ENCODE data around the gene VILL. TPM values are rescaled to one million over a fixed set of nuclear protein-coding genes. Genes with fewer than 3 reads are reported as not detected.

VILL gene
- total RNA-seq, 2 donors from 2014 or later: 21.6 to 30.1 TPM

DNA sequence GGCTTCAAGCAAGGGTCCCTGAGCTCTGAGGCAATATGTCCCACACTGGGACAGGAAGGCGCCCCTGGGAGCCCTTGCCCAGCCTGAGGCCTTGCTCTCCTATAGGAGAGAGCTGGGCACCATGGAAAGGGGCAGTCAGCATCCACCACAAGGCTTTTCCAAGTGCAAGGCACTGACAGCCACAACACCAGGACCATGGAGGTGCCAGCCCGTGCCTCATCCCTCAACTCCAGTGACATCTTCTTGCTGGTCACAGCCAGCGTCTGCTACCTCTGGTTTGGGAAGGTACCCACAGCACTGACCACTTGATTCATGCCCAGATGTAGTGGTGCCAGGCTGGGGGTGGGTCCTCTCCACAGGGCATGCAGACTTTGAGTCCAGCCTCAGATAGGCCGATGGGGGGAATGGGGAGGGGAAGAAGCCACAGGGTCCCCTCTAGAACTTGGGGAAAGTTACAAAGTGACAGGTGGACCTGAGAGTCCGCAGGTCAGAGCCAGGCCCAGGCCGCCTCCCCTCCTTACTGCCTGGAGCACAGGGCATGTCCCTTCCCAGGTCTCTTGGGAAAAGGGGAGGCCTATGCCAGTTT, 11.8 kb downstream of the VILL start:
- Mint-ChIP-seq H3K4me3 (no peak overlapping the region), H3K27ac (peak overlapping the region; percentile 67), H3K27me3 (no peaks in the 10 kb centered on the region), H3K36me3 (ENCODE audit: low read depth) (no peaks in the 10 kb centered on the region), H3K4me1 (peaks cover 29% of the 10 kb centered on the region)
- DNase-seq: no peak
- no peaks in the 10 kb centered on the region for H3K9me3 ChIP-seq (ENCODE audit: control insufficient read depth, low read length, poor library complexity, severe bottlenecking)
- no peak for ATAC-seq

DNA sequence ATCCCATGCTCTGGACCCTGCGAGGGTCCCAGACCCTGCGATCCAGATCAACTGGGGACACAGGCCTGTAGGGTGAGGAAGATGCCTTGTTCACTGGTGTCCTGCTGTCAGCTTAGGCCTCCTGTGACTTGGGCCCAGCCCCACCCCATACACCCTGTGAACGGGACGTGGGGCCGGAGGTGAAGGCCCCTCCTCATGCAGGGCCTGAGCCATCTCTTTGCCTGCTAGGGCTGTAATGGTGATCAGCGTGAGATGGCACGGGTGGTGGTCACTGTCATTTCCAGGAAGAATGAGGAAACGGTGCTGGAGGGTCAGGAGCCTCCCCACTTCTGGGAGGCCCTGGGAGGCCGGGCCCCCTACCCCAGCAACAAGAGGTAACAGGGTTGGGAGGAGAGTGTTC, 12.4 kb downstream of the VILL start:
- Mint-ChIP-seq H3K27ac (peak overlapping the region; percentile 67), H3K4me1 (peaks cover 29% of the 10 kb centered on the region), H3K36me3 (ENCODE audit: low read depth) (no peaks in the 10 kb centered on the region), H3K27me3 (no peaks in the 10 kb centered on the region), H3K4me3 (no peak overlapping the region)
- no peak for ATAC-seq
- DNase-seq: no peak
- no peaks in the 10 kb centered on the region for H3K9me3 ChIP-seq (ENCODE audit: control insufficient read depth, low read length, poor library complexity, severe bottlenecking)

GRCh38 chr3:38003371-38003816, 12.8 kb downstream of the VILL start:
- Mint-ChIP-seq H3K27me3 (no peaks in the 10 kb centered on the region), H3K36me3 (ENCODE audit: low read depth) (no peaks in the 10 kb centered on the region), H3K27ac (peak overlapping the region; percentile 75), H3K4me3 (no peak overlapping the region), H3K4me1 (peaks cover 26% of the 10 kb centered on the region)
- no peaks in the 10 kb centered on the region for H3K9me3 ChIP-seq (ENCODE audit: control insufficient read depth, low read length, poor library complexity, severe bottlenecking)
- ATAC-seq: peak; percentile 57
- peak; percentile 27 to 60 (median 40) for DNase-seq

DNA sequence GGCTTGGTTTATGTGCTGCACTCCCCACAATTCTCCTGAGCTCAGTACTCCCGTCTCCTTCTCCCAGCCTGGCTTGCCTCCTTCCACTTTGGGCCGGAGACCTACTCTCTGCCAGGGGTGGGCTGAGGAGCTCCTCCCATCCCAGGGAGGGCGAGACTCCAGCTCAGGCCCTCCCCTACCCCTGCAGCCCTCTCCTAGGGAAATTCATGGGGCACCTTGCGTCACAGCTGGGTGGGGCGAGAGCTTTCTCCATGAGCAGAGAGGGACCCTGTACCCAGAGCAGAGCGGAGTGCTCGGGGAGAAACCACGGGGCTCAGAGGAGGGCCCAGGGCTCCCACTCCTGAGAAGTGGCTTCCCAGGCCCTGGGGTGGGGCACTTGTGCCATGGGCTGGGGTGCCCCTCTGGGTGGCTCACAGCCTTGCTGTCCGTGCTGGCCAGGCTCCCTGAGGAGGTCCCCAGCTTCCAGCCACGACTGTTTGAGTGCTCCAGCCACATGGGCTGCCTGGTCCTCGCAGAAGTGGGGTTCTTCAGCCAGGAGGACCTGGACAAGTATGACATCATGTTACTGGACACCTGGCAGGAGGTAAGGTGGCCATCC, 13.3 kb downstream of the VILL start:
- DNase-seq (no peak), ATAC-seq (no peak)
- H3K4me3 Mint-ChIP-seq: no peak overlapping the region
- H3K27ac Mint-ChIP-seq: peak overlapping the region; percentile 75
- peaks cover 25% of the 10 kb centered on the region for H3K4me1 Mint-ChIP-seq
- H3K27me3 Mint-ChIP-seq: no peaks in the 10 kb centered on the region
- H3K9me3 ChIP-seq (ENCODE audit: control insufficient read depth, low read length, poor library complexity, severe bottlenecking): no peaks in the 10 kb centered on the region
- no peaks in the 10 kb centered on the region for H3K36me3 Mint-ChIP-seq (ENCODE audit: low read depth)

DNA sequence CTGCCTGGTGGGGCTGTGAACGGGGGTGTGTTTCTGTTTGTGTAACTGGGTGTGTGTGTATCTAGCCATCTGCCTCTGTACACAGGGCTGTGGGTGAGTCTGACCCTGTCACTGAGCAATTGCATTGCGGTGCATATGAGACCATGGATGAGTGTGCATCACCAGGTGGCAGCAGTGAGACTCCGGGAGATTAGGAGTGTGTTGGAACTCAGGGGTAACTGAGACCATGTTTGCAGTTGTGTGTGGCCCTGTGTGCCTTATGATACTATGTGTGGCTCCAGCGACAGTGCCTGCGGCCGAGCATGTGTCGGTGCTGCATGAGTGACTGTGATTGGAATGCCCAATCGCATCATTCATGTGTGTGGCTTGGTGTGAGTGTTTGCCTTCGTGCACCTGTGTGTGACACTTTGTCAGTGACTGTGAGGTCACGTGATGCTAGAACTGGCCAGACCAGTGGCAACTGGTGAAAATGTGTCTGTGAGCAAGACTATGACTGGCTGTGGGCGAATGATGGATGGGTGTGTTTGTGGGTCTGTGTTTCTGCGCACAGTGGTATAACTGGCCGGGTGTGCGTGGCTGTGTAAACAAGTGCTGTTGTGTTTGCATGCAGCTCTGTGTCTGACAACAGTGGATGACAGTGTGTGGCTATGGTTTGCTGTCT, 14.0 kb downstream of the VILL start:
- H3K27me3 Mint-ChIP-seq: no peaks in the 10 kb centered on the region
- no peak overlapping the region for H3K4me3 Mint-ChIP-seq
- peaks cover 20% of the 10 kb centered on the region for H3K4me1 Mint-ChIP-seq
- DNase-seq (peak in 2 of 3 donors; percentile 25 to 54), ATAC-seq (peak; percentile 68)
- peak overlapping the region; percentile 75 for H3K27ac Mint-ChIP-seq
- no peaks in the 10 kb centered on the region for H3K9me3 ChIP-seq (ENCODE audit: control insufficient read depth, low read length, poor library complexity, severe bottlenecking)
- no peaks in the 10 kb centered on the region for H3K36me3 Mint-ChIP-seq (ENCODE audit: low read depth)

GRCh38 chr3:38005076-38006020, 14.8 kb downstream of the VILL start:
- Mint-ChIP-seq H3K27me3 (no peaks in the 10 kb centered on the region), H3K27ac (peak overlapping the region; percentile 75), H3K4me1 (peaks cover 16% of the 10 kb centered on the region), H3K4me3 (peak overlapping the region; percentile 36), H3K36me3 (ENCODE audit: low read depth) (no peaks in the 10 kb centered on the region)
- DNase-seq: no peak
- no peaks in the 10 kb centered on the region for H3K9me3 ChIP-seq (ENCODE audit: control insufficient read depth, low read length, poor library complexity, severe bottlenecking)
- ATAC-seq: no peak

DNA sequence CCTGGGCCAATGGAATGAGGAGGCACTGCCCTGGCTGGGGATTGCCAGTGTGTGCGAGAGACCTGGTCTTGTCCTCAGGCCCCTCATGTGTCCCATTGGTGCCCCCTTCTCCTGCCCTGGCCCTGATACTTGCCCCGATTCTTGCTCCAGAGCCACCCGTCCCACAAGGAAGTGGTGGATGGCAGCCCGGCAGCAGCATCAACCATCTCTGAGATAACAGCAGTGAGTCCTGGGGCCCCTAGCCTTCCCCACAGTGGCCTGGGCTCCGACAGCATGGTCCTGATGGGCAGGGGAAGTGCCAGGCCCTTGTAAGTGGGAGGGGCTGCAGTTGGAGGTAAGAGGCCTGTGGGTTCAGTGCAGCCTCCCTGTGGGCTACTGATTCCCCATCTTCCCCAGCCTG, 15.4 kb downstream of the VILL start:
- H3K4me1 Mint-ChIP-seq: peaks cover 14% of the 10 kb centered on the region
- no peak overlapping the region for H3K27ac Mint-ChIP-seq
- no peaks in the 10 kb centered on the region for H3K27me3 Mint-ChIP-seq
- H3K4me3 Mint-ChIP-seq: no peak overlapping the region
- ATAC-seq (no peak), DNase-seq (no peak)
- H3K9me3 ChIP-seq (ENCODE audit: control insufficient read depth, low read length, poor library complexity, severe bottlenecking): no peaks in the 10 kb centered on the region
- no peaks in the 10 kb centered on the region for H3K36me3 Mint-ChIP-seq (ENCODE audit: low read depth)

DNA sequence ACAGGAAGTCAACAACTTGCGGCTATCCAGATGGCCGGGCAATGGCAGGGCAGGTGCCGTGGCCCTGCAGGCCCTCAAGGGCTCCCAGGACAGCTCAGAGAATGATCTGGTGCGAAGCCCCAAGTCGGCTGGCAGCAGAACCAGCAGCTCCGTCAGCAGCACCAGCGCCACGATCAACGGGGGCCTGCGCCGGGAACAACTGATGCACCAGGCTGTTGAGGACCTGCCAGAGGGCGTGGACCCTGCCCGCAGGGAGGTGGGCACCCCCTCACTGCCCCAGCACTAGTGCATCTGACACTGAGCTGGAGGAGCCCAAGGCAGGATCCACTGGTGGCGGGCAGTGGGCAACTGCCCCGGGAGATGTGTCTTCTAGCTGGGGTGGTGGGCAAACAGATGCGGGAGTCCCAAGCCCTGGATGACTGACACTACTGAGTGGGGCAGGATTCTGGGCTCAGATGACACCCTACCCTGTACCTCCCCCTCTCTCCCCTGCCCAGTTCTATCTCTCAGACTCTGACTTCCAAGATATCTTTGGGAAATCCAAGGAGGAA, 15.9 kb downstream of the VILL start:
- no peak overlapping the region for H3K27ac Mint-ChIP-seq
- ATAC-seq: no peak
- H3K4me3 Mint-ChIP-seq: no peak overlapping the region
- H3K27me3 Mint-ChIP-seq: no peaks in the 10 kb centered on the region
- no peaks in the 10 kb centered on the region for H3K9me3 ChIP-seq (ENCODE audit: control insufficient read depth, low read length, poor library complexity, severe bottlenecking)
- H3K4me1 Mint-ChIP-seq: peaks cover 14% of the 10 kb centered on the region
- no peaks in the 10 kb centered on the region for H3K36me3 Mint-ChIP-seq (ENCODE audit: low read depth)
- no peak for DNase-seq

GRCh38 chr3:38007754-38008090, 17.1 kb downstream of the VILL start:
- DNase-seq (no peak), ATAC-seq (no peak)
- Mint-ChIP-seq H3K27ac (no peak overlapping the region), H3K27me3 (no peaks in the 10 kb centered on the region), H3K4me1 (peaks cover 14% of the 10 kb centered on the region), H3K36me3 (ENCODE audit: low read depth) (no peaks in the 10 kb centered on the region), H3K4me3 (no peak overlapping the region)
- no peaks in the 10 kb centered on the region for H3K9me3 ChIP-seq (ENCODE audit: control insufficient read depth, low read length, poor library complexity, severe bottlenecking)

- DNase-seq (no peak), ATAC-seq (no peak)
- Mint-ChIP-seq H3K36me3 (ENCODE audit: low read depth) (no peaks in the 10 kb centered on the region), H3K4me3 (no peak overlapping the region), H3K27ac (no peak overlapping the region), H3K27me3 (no peaks in the 10 kb centered on the region), H3K4me1 (peaks cover 11% of the 10 kb centered on the region)
- no peaks in the 10 kb centered on the region for H3K9me3 ChIP-seq (ENCODE audit: control insufficient read depth, low read length, poor library complexity, severe bottlenecking)
Observed at GRCh38 chr3:38008191-38008701, 17.7 kb downstream of the VILL start.

DNA sequence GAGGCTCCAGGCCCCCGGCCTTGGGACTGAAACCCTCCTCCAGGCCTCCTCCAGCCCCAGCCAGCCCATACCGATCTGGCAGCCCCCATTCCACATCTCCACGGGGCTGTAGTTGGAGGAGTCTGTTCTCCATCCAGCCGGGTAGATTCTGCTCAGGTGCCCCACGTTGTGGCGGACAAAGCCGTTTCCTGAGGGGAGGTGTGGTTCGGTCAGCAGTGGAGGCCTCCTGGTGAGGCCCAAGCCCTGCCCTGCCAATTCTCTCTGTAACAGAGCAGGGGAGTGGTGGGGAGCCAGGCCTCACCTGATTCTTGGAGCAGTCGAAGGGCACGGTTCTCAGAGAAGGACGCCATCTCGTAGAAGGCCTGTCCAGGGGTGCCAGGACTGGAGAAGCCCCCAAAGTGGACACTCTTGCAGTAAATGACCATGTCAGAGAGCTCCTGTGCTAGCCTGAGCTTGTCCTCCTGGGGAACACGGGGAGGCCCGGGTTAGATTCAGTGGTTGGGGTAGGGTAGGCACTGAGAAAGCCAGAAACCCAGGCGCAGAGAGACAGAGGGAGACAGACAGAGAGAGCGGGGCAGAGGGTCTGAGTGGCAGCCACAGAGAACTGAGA, 18.5 kb downstream of the VILL start:
- ATAC-seq (no peak), DNase-seq (no peak)
- peaks cover 9% of the 10 kb centered on the region for H3K4me1 Mint-ChIP-seq
- H3K4me3 Mint-ChIP-seq: no peak overlapping the region
- H3K9me3 ChIP-seq (ENCODE audit: control insufficient read depth, low read length, poor library complexity, severe bottlenecking): no peaks in the 10 kb centered on the region
- H3K27me3 Mint-ChIP-seq: no peaks in the 10 kb centered on the region
- H3K36me3 Mint-ChIP-seq (ENCODE audit: low read depth): no peaks in the 10 kb centered on the region
- no peak overlapping the region for H3K27ac Mint-ChIP-seq

DNA sequence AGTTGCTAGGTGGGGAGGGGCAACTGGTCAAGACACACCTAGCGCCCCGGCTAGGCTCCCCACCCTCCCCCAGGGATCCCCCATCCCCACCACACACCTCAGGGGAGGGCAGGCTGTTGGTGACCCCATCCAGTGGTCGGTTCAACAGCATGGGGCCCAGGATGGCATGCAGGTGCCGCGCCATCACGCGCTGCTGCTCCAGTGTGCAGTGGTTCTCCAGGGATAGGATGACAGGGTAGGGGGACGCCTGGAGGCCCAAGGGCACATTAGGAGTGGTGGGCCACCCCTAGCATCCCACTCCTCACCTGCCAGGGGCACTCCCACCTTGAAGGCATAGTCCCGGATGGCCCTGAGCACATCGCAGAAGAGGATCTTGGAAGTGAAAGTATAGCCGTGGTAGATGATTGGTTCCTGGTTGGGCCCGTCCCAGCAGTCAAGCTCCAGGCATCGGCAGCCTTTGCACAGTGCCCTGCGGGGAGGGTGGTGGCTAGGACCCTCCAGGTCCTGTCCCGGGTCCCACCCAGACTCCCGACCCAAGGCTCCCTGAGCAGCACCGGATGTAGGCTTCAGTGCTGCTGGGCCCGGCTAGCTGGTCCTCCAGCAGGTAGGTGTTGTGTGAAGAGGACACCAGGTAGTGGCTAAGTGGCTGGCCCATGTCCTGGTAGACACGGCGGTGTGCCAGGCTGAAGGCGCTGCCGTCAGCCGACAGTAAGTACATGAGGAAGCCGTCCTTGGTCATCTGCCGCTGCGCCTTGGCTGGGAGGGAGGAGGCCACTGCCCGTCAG, 19.4 kb downstream of the VILL start:
- ATAC-seq (no peak), DNase-seq (no peak)
- Mint-ChIP-seq H3K36me3 (ENCODE audit: low read depth) (no peaks in the 10 kb centered on the region), H3K27me3 (no peaks in the 10 kb centered on the region), H3K4me1 (peaks cover under 1% of the 10 kb centered on the region), H3K27ac (peak overlapping the region; percentile 53), H3K4me3 (no peak overlapping the region)
- no peaks in the 10 kb centered on the region for H3K9me3 ChIP-seq (ENCODE audit: control insufficient read depth, low read length, poor library complexity, severe bottlenecking)

Data from T-helper 17 cell (primary cell).